Stimulated activated CD8-positive, alpha-beta memory T cell treated with anti-CD3 and anti-CD28 coated beads, Interleukin-12 subunit alpha, Interleukin-12 subunit beta, amount 100 ng/mL, for 24 hours (primary cell): Measurements from ENCODE around the gene NIPAL1.
"Not testable (repeated sequence)": the region's sequence is repeated elsewhere in the genome, so short reads cannot be mapped to it uniquely, and the experiment has no call there.

Experiments used
- DNase-seq: peaks from one replicate; pipeline ENCODE4 v3.0.0-alpha.2; 2020; ENCODE audit errors: extremely low read depth

NIPAL1 gene

DNA sequence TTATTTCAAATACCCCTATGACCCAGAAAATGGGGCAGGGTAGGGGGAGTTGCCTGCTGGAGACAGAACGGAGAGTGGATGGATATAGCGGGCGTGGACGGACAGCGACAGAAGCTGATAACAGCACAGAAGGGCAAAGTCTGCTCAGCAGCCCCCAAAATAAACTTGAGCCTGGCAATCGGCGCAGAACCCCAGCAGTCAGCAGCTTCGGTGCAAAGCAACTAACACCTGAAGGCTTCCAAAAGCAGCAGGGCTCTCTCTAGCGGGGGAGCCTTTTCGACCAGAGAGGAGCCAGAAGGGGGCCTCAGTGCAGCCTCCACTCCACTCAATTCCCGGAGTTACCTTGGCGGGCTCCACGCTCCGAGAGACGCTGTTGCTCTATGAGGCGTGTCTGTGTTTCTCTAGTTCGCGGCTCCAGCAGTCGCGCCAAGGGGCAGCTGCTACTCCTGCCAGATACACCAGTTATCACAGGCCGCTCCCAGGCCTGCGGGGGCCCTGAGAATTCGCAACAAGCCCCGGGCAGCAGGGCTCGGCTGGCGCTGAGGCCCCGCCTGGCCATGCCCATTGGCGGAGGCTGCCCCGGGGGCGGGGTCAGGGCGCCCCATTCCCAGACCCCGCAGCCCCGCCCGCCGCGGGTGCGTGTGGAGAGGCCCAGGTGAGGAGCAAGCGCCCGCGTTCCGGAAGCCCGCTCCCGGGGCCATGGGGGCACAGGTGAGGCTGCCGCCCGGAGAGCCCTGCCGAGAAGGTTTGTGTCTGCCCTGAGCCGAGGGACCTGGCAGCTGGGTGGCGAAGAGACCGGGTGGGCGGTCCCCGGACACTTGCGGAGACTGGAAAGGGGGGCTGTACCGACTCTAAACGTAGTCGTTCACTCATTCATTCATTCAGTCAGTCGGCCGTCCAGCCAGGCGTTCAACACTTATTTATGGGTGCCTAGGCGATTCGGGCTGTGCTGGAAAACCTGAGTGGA is at the start of gene NIPAL1, which contains the start of gene CNGA1:
Gene NIPAL1, plus strand, starts transcription at position 632 of the 967 bp plus-strand sequence. Its CDS starts 68 bp downstream, at position 700.
Gene CNGA1, minus strand, starts transcription at position 541 of the 967 bp plus-strand sequence. CDS start 63,992 bp downstream, outside the sequence.
- peak; percentile 43 for DNase-seq

DNA sequence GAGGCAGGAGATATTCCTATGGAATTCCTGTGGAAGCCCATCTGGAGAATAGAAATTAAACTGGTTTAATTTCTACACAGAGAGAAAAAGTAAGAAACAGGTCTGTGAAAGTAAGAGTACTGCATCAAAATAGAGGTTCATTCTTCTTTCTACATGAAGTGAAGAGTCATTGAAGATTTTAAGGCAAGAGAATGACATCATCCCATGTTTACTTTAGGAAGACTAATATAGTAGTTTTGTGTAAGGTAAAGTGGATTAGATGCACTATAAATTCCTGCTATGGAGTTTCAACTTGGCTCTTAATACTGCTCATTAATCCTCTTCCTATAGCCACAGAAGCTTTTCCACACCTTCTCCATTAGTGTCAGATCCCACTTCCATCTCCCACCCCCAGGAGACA is 47.7 kb upstream of the NIPAL1 start:
- DNase-seq = no peak

DNA sequence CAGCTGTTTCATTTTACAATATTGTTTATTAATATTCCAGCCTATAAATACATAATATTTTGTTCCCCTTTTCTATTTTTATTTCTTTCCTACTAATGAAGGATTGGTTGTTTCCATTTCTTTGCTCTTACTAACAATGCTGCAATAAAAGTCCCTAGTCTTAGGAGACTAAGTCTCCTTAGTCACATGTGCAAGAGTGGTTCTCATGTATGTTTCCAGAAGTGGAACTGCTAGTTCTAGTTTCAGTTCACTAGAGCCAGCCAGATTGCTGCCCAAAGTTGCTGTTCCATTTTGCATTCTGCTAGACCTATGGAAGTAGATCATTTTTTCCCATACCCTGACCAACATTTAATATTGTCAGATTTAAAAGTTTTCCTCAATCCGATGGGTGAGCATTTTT is 44.4 kb upstream of the NIPAL1 start:
- DNase-seq = no peak

DNA sequence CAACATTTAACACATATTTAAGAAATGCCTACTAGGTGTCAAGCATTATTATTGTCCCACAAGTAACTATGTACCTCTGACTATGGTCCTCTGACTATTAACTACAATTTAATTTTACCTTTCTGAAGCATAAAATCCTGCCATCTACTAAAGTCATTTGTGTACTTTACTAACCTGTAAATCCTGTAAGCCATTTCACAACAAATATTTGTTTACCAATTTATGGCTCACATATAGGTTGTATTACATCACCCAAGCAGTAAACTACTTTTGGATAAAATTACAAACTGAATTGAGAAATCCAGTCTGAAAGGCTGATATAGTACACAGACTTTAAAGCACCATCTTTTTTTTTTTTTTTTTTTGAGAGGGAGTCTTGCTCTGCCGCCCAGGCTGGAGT is 43.9 kb upstream of the NIPAL1 start:
- DNase-seq = no peak

DNA sequence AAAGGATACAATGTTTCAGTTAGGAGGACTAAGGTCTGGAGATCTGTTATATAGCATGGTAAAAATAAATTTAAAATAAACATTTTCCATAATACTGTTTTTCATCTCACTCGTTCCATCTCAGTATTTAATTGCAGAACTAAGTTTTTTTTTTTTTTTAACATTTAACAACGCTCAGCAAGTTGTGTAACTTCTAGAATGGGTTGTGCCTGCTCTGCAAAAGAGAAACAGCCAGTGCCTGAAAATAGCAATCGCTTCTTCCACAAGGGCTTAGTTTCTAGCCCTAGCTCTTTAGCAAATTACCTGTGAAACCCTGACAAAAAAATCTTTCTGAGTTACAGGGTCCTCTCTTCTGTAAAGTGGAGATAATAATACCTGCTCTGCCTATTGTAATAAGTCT is 42.0 kb upstream of the NIPAL1 start:
- no peak for DNase-seq

DNA sequence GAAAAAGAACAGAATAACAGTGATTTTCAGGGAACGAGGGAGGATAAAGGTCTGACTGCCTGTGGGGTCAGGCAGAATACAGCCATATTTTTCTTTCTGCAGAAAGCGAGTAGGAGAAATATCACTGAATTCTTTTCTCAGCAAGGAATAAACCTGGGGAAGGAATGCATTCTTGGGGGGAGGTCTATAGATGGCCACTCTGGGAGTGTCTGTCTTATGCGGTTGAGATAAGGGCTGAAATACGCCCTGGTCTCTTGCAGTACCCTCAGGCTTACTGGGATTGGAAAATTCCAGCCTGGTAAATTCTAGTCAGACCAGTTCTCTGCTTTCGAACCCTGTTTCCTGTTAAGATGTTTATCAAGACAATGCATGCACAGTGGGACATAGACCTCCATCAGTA is 26.4 kb upstream of the NIPAL1 start:
- DNase-seq = no peak

DNA sequence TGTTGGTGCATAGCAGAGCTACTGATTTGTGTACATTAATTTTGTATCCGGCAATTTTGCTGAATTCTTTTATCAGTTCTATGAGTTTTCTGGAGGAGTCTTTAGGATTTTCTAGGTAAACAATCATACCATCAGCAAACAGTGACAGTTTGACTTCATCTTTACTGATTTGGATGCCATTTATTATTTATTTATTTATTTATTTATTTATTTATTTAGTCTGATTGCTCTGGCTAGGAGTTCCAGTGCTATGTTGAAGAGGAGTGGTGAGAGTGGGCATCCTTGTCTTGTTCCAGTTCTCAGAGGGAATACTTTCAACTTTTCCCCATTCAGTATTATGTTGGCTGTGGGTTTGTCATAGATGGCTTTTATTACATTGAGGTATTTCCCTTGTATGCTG is 24.1 kb upstream of the NIPAL1 start:
- DNase-seq = not testable (repeated sequence)

DNA sequence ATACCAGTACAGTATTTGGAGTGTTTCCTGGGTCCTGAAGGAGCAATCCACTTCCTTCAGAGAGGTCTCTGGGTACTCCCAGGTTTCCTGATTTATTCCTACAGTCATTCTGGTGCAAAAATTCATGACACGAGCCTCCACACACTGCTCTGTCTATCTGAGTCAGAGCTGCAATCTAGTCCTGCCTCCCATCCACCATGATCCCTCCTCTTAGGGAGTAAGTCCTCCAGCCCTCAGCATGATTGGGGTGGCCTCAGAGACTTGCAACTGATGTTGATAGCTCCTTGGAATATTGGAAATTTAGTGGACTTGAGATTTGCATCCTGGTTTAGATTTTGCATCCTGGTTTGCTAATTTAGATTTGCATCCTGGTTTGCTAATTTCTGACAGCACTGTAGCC is 20.6 kb upstream of the NIPAL1 start:
- no peak for DNase-seq

DNA sequence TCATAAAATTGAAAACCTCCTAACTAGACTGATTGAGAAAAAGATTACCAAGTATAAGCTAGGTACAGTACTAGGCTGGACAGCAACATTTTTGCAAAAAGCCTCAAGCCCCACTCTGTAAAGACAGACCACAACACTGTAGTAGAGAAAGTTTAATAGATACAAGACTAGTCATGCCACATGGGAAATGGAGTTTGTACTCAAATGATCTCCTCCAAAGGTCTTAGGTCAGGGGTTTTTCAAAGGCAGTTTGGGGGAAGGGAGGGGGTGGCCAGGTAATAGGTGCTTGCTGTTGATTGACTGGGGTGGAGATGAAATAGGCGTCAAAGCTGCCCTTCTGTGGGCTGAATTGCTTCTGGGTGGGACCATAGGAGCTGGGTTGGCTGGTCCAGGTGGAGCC is 14.3 kb upstream of the NIPAL1 start:
- no peak for DNase-seq

DNA sequence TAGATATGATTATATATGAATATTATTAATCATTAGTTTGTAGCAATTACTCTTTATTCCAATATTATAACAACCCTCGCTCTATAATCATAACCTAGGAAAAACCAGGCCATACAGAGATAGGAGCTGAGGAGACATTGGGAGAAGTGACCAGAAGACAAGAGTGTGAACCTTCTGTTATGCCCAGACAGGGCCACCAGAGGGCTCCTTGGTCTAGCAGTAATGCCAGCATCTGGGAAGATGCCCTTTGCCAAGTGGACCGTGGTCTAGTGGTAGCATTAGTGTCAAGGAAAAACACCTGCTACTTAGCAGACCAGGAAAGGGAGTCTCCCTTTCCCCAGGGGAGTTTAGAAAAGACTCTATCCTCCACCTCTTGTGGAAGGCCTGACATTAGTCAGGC is 13.0 kb upstream of the NIPAL1 start:
- DNase-seq = not testable (repeated sequence)

DNA sequence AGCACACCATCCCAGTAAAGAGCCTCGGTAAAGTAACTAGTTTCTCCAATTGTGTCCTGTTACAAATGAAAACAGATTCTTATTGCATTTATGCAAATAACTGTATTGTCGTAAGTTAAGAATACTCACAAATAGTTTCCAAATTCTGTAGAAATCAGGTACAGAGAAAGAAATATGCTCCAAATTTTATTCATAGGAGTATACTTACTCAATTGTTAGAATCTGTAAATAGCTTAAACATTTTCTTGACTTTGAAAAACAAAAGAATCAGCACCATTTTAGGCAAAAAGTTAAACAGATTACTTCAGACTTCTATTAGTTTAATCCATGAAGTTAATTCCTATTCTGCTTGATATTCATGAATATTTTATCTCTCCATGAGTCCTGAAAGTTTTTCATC is 10.8 kb upstream of the NIPAL1 start:
- DNase-seq = no peak

DNA sequence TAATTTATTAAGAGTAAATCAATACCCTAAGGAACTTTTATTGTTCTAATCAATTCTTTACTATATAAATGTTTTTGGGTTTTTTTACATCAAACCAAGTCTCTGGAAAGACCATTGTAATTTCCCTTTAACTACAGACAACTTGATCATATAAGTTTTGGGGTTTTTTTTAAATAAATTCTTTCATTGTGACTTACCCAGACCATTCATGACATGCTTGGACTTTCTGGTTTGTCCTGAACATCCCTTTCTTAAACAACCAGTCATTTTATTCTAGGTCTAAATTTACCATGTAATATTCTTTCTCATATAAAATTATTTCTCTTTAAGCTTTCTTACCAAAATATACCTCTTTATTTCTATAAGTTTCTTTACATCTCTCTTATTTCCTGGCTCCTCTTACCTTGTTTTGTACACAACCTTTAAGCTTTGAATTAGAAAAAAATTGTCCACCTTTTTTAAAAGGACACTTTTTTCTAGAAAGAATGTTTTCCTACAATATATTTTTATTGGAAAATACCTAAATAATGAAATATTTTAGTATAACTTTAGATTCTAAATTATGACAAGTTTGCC is 8.5 kb upstream of the NIPAL1 start:
- no peak for DNase-seq

DNA sequence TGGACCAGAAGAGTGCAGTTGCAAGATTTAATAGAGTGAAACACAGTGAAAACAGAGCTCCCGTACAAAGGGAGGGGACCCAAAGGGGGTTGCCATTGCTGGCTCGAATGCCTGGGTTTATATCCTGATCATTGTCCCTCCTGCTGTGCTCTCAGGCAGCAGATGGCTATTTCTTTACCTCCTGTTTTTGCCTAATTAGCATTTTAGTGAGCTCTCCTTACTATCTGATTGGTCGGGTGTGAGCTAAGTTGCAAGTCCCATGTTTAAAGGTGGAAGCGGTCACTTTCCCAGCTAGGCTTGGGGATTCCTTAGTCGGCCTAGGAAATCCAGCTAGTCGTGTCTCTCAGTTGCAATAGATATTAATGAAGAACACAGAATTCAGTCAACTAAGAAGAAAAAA is 5.7 kb upstream of the NIPAL1 start:
- not testable (repeated sequence) for DNase-seq

DNA sequence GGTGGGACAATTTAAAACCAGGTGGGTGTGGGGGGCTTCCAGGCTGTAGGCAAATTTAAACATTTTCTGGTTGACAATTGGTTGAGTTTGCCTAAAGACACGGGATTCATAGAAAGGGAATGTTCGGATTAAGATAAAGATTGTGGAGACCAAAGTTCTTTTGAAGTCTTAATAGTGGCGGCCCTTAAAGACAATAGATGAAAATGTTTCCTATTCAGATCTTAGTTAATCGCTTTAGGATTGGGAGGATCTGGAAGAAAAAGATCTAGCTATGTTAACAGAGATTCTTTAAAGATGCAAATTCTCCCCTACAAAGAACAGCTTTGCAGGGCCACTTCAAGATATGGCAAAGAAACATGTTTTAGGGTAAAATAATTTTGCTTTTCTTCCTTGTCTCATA is 4.8 kb upstream of the NIPAL1 start:
- no peak for DNase-seq

DNA sequence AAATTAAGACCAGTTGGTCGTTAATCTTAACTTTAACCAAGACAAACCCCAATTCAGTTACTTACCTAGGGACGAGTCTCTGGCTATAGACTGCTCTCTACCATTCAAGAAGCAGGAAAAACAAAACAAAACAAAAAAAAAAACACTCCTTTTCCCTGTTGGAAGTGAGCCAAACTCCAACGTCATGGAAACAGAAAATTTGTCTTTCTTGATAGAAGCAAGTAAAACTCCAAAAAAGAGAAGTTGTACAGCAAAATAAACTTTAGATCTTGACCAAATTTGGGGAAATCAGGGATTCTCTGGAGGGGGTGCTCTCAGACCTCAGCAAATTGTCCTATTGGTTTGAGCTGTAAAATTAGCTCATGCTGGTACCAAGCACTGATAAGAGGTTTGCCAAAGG is 3.7 kb upstream of the NIPAL1 start:
- DNase-seq = no peak

DNA sequence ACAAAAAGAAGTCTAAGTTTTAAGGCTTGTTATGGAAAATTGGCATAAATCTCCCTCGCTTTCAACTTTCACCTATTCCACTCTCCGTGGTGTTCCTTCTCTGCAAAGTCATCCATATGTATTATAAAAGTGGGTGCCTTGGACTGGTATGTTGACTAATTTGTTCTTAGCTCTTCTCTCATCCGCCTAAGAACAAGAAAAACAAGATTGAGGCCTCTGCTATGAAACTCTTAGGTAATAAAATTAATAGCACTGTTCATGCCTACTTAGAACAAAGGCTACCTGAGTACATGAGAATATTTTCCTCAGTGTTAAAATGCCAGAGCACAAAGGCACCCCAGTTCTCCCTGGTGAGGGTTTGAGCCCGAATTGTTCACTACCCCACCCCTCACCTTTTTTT is 1.4 kb upstream of the NIPAL1 start:
- DNase-seq = no peak

DNA sequence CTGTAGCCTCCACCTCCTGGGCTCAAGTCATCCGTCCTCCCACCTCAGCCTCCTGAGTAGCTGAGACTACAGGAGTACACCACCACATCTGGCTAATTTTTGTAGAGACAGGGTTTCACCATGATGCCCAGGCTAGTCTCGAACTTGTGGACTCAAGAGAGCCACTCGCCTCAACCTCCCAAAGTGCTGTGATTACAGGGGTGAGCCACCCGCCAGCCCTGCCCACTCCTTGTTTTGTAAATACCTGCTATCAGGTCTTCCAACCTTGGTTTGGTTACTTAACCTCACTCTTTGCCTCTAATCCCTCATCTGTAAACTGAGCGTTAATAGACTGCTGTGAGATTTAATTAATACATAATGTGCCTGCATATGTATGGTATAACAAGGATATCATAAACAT is 894 bp upstream of the NIPAL1 start:
- DNase-seq = no peak

DNA sequence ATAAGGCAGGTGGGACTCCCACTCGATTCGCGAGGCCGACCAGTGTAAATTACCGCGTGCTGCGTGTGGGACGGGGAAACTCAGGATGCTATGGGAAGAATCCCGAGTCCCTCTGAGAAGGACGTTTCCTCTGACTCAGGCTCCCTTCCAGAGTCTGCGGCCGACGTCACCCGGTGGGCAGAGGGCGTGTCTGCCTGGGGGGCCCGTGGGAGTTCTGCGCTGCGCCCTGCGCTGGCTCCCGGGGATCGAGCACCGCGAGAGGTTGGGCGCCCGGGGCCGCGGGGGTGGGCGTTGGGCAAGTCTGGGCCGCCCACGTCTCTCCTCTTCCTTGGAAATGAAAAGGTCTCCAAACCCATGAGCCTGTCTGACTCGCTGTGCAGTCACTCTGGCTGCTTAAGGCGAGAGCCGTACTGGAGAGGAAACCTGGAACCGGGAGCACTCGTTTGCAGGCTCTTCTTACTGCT is 568 bp downstream of the NIPAL1 start:
- peak; percentile 5 for DNase-seq

DNA sequence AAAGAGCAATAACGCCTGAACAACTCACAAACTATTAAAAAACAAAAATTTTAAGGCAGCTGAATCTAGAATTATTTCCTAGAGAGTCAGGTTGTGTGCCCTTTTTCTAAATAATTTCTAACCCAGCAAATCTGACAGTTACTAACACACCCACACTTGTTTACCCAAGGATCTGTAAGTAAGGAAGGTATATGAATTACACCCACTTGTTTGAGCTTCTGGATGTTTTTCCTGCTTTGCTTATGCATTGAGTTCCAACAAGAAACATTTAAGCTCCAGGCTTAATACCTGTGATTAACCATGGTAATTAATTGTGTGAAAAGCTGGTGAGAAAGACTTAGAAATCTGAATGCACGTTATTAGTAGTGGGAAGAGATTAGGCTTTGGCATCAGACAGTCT is 1.5 kb downstream of the NIPAL1 start:
- DNase-seq = no peak

DNA sequence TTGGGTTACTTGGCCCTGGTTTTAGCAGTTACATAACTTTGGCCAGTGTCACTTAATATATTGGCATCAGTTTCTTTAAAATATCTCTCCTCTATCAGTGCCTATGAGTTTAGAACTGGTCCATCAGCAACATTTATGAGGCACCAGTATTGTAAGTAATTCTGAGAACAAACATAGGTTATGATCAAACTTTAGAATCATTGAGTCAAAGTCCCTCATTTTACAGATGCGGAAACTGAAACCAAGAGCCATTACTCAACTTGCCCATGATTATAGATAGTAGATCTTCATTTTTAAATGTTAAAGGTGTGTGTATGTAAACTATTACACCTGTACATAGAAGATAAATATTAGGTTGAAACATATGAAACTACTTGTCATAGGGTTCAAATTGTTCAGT is 4.5 kb downstream of the NIPAL1 start:
- DNase-seq = no peak

DNA sequence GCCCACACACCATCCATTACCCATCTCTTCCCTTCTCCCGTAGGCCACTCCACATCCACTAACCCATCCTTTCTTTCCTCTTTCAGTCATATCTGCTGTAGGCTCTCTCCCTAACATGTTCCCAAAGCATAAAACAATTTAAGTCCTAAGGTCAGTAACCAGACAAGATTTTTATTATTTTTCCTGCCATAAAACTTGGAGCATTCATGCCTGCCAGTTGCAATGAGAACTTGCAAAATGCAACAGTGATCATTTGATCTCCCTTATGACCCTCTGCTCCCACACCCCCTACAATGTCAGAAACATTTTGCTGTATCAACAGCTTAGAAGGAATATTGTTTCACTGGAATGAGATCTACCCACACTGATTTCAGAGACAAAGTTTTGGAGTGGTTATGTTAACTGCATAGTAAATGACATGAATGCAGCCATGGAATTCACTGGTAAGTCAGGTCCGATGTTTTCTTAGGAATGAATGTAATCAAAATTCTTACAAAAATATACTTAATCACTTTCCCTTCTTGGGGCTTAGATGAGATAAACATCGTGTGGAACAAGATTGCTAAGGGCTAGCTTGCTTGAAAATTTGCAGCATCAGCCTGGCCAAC is 5.7 kb downstream of the NIPAL1 start:
- no peak for DNase-seq

DNA sequence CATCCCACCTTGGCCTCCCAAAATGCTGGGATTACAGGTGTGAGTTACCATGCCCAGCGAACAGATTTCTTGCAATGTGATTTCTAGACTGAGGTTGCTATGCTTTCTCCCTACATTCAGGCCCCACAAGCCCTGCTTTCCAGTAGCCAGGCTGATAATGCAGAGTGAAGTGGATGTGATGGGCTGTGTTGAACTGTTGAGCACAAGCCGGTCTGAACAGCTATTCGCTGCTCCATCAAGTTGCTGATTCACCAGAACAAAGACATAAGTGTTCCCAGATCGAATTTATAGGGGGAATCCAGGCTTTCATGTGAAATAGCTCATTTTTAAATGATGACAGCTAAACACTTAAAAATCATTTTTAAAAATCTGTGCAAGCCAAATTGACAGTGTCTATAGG is 8.0 kb downstream of the NIPAL1 start:
- no peak for DNase-seq

DNA sequence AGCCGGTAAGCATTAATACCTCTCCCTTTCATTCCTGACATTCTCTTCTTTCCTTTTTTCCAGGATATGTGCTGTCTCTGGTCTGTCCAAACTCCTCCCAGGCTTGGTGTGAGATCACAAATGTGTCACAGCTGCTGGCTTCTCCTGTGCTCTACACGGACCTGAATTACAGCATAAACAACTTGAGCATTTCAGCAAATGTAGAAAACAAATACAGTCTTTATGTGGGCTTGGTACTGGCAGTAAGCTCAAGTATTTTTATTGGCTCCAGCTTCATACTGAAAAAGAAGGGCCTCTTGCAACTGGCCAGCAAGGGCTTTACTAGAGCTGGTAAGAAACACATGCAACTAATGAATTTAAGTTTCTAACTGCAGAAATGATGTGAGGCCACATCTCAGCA is 8.4 kb downstream of the NIPAL1 start:
- no peak for DNase-seq
